Loucy (cell line): ENCODE data around the gene TRDMT1.

Source experiments
- EZH2phosphoT487 ChIP-seq: fragments of 200-600 bp; IDR thresholded peaks from 2 replicates; pipeline ENCODE4 v1.6.1; 2018; ENCODE audit warnings: antibody characterized with exemption, mild to moderate bottlenecking, moderate library complexity, borderline replicate concordance
- TF ChIP-seq, protein P1 (sequence below): fragments of 200-600 bp; sonication (generic); conservative IDR thresholded peaks from 2 replicates; pipeline ENCODE4 v1.5.1; 2014; ENCODE audit warnings: mild to moderate bottlenecking, antibody characterized with exemption, low read length

GRCh38 chr10:17244700-17245365 is 43.4 kb upstream of the TRDMT1 start:
- TF ChIP-seq, protein P1, sequence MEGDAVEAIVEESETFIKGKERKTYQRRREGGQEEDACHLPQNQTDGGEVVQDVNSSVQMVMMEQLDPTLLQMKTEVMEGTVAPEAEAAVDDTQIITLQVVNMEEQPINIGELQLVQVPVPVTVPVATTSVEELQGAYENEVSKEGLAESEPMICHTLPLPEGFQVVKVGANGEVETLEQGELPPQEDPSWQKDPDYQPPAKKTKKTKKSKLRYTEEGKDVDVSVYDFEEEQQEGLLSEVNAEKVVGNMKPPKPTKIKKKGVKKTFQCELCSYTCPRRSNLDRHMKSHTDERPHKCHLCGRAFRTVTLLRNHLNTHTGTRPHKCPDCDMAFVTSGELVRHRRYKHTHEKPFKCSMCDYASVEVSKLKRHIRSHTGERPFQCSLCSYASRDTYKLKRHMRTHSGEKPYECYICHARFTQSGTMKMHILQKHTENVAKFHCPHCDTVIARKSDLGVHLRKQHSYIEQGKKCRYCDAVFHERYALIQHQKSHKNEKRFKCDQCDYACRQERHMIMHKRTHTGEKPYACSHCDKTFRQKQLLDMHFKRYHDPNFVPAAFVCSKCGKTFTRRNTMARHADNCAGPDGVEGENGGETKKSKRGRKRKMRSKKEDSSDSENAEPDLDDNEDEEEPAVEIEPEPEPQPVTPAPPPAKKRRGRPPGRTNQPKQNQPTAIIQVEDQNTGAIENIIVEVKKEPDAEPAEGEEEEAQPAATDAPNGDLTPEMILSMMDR, result no peak
- TF ChIP-seq EZH2phosphoT487, result no peak
